ENCODE measurements around the gene GSG1L2. TPM values are rescaled to one million over a fixed set of nuclear protein-coding genes. Genes with fewer than 3 reads are reported as not detected.

Gene GSG1L2
- total RNA-seq, 1 donor from 2014 or later = not detected

DNA sequence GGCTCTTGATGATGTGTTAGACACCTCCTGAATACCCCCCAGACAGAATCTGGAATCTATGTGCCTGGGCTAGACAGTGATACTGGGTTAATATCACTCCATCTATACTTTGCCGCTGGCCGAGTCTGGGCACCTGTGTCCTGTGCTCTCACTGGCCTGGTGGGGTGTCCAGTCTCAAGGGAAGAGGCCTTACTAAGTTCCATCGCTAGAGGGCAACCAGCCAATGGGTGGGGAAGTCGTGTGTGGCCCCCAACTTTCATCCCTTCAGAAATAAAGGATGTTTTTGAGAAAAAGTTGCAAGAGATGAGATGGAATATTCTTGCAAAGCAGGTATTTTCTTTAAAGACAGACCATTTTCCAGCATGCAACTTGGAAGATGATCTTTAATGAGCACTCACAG, 2.2 kb upstream of the GSG1L2 start:
- TF ChIP-seq EZH2 (IDR thresholded peaks at IDR 0.05) (no peak), CTCF (IDR thresholded peaks at IDR 0.05) (peak; percentile 40), EZH2phosphoT487 (IDR thresholded peaks at IDR 0.05) (no peak)

GRCh38 chr17:9820448-9820847, 1.4 kb downstream of the GSG1L2 start:
- Mint-ChIP-seq H3K9me3 (peaks cover 3% of the 10 kb centered on the region), H3K36me3 (no peaks in the 10 kb centered on the region), H3K27me3 (ENCODE audit: insufficient read depth, low read depth) (peaks cover 5% of the 10 kb centered on the region), H3K4me3 (no peak overlapping the region), H3K4me1 (peaks cover 6% of the 10 kb centered on the region), H3K27ac (no peak overlapping the region)
- H3F3A ChIP-seq (ENCODE audit: low read depth) = no peaks in the 10 kb centered on the region
- peak overlapping the region; percentile 63 for H2AFZ ChIP-seq (replicated peaks)
- TF ChIP-seq CTCF (IDR thresholded peaks at IDR 0.05) = no peak
- no peak for TF ChIP-seq EZH2phosphoT487 (IDR thresholded peaks at IDR 0.05)
- TF ChIP-seq EZH2 (IDR thresholded peaks at IDR 0.05) = no peak
- H3K27me3 ChIP-seq = no peaks in the 10 kb centered on the region
- no peak overlapping the region for H3K27ac ChIP-seq
- H3K4me2 ChIP-seq = no peak overlapping the region
- H4K20me1 ChIP-seq (ENCODE audit: low read depth) = no peaks in the 10 kb centered on the region
- H3K4me1 ChIP-seq = peaks cover 3% of the 10 kb centered on the region
- no peaks in the 10 kb centered on the region for H3K79me2 ChIP-seq (ENCODE audit: low read depth)
- no peaks in the 10 kb centered on the region for H3K36me3 ChIP-seq
- H3K9me3 ChIP-seq (ENCODE audit: low read depth) = no peaks in the 10 kb centered on the region
- H3K9ac ChIP-seq = no peak overlapping the region
- no peak for DNase-seq (ENCODE audit: low spot score)
- H3K4me3 ChIP-seq = no peak overlapping the region

More for the DNA sequence above, 2.2 kb upstream of the GSG1L2 start:
- H3F3A ChIP-seq (ENCODE audit: low read depth) = no peaks in the 10 kb centered on the region
- H3K27ac ChIP-seq = no peak overlapping the region
- Mint-ChIP-seq H3K27me3 (ENCODE audit: insufficient read depth, low read depth) (peaks cover 2% of the 10 kb centered on the region), H3K4me1 (no peaks in the 10 kb centered on the region), H3K27ac (no peak overlapping the region), H3K4me3 (no peak overlapping the region), H3K36me3 (no peaks in the 10 kb centered on the region), H3K9me3 (no peaks in the 10 kb centered on the region)
- H2AFZ ChIP-seq (replicated peaks) = no peak overlapping the region
- H3K4me3 ChIP-seq = no peak overlapping the region
- H3K27me3 ChIP-seq = no peaks in the 10 kb centered on the region
- H3K4me1 ChIP-seq = peaks cover 3% of the 10 kb centered on the region
- no peaks in the 10 kb centered on the region for H4K20me1 ChIP-seq (ENCODE audit: low read depth)
- no peaks in the 10 kb centered on the region for H3K36me3 ChIP-seq
- H3K9me3 ChIP-seq (ENCODE audit: low read depth) = no peaks in the 10 kb centered on the region
- no peak for DNase-seq (ENCODE audit: low spot score)
- no peak overlapping the region for H3K4me2 ChIP-seq
- H3K79me2 ChIP-seq (ENCODE audit: low read depth) = no peaks in the 10 kb centered on the region
- H3K9ac ChIP-seq = no peak overlapping the region

- Histone ChIP-seq H3F3A (ENCODE audit: low read depth) (no peaks in the 10 kb centered on the region), H3K36me3 (no peaks in the 10 kb centered on the region), H3K27ac (no peak overlapping the region), H3K4me1 (peaks cover 3% of the 10 kb centered on the region), H3K4me2 (no peak overlapping the region), H3K27me3 (no peaks in the 10 kb centered on the region), H2AFZ (replicated peaks) (no peak overlapping the region), H3K4me3 (no peak overlapping the region), H3K9me3 (ENCODE audit: low read depth) (no peaks in the 10 kb centered on the region), H3K9ac (no peak overlapping the region), H3K79me2 (ENCODE audit: low read depth) (no peaks in the 10 kb centered on the region), H4K20me1 (ENCODE audit: low read depth) (no peaks in the 10 kb centered on the region)
- Mint-ChIP-seq H3K4me3 (no peak overlapping the region), H3K9me3 (peaks cover 3% of the 10 kb centered on the region), H3K4me1 (peaks cover 6% of the 10 kb centered on the region), H3K27me3 (ENCODE audit: insufficient read depth, low read depth) (peaks cover 5% of the 10 kb centered on the region), H3K36me3 (no peaks in the 10 kb centered on the region), H3K27ac (no peak overlapping the region)
- TF ChIP-seq CTCF (IDR thresholded peaks at IDR 0.05) = no peak
- no peak for TF ChIP-seq EZH2 (IDR thresholded peaks at IDR 0.05)
- TF ChIP-seq EZH2phosphoT487 (IDR thresholded peaks at IDR 0.05) = no peak
- DNase-seq (ENCODE audit: low spot score) = no peak
Observed at GRCh38 chr17:9818760-9819159, 3.1 kb downstream of the GSG1L2 start.

Data from neural progenitor cell (in vitro differentiated cells).